ENCODE results near the gene SLC8A1.

- TF ChIP-seq CTCF (IDR thresholded peaks at IDR 0.05) (no peak), POLR2A (IDR thresholded peaks at IDR 0.05) (no peak), EP300 (IDR thresholded peaks at IDR 0.05; ENCODE audit: low read depth) (peak; percentile 11), POLR2AphosphoS5 (IDR thresholded peaks at IDR 0.05) (peak; percentile 33 to 36 (median 34))
Observed at GRCh38 chr2:40329739-40330030, 122.2 kb downstream of the SLC8A1 start.
